ENCODE results near the gene MMP23B.
"Not testable (repeated sequence)": the region's sequence is repeated elsewhere in the genome, so short reads cannot be mapped to it uniquely, and the experiment has no call there.

MMP23B gene

DNA sequence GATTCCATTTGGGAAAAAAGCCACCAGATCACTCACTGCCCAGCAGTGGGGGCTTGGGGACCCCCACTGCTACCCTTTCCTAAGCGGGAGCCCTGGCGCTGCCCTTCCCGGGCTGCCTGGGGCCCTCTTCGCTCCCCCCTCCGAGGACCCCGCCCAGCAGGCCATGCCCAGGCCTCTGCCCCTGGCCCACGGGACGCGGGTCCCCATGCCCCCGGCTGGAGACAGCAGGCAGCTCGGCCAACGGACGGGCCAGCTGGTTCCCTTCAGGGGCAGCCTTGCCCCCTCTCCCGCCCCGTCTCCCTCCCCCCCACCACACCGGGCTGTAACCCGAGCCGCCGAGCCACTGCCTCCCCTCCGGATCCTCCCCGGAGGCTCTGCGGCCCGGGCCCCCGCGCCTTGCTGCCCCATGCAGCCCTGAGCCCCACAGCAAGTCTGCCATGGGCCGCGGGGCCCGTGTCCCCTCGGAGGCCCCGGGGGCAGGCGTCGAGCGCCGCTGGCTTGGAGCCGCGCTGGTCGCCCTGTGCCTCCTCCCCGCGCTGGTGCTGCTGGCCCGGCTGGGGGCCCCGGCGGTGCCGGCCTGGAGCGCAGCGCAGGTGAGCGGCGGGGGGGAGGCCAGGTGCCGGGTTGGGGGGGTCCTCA is at the start of gene MMP23B:
Gene MMP23B, plus strand, starts transcription at position 392 of the 639 bp plus-strand sequence. Its CDS starts 46 bp downstream, at position 438.
- DNase-seq, result no peak

DNA sequence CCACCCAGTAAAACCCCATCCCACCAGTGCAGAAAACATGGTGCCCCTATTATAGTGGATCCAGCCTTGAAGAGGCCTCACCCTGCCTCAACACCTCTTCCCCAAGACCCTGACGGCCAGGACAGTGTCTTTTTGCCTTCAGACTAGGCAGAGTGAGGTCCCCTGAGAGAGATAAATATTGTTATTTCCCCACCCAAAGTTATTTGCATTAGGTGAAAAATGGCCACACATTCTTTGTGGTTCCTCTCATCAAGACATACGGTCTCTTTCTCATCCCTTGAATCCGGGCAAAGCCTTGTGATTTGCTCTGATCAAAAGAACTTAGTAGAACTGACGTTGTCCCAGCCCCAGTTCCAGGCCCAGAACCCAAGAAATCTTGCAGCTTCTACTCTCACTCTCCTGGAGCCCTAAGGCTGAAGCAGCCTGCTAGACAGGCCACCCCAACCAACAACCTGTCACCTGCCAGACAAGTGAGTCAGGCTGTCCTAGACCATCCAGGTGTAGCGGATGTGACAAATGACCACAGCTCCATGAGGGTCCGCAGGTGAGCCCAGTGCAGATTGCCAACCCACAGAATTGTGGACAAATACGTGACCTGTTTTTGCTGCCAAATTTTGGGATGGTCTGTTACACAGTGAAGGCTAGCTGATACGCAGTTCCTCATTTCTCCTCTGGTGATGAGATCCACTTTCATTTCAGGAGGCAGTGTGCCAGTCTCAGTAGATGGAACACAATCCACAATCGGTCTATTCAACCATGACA is 49.2 kb upstream of the MMP23B start:
- no peak for DNase-seq

GRCh38 chr1:1583347-1584010 is 48.5 kb upstream of the MMP23B start:
- no peak for DNase-seq

GRCh38 chr1:1591452-1591851 is 40.5 kb upstream of the MMP23B start:
- no peak for DNase-seq

- no peak for DNase-seq
These were observed 38.0 kb upstream of the MMP23B start for GRCh38 chr1:1593834-1594601.

DNA sequence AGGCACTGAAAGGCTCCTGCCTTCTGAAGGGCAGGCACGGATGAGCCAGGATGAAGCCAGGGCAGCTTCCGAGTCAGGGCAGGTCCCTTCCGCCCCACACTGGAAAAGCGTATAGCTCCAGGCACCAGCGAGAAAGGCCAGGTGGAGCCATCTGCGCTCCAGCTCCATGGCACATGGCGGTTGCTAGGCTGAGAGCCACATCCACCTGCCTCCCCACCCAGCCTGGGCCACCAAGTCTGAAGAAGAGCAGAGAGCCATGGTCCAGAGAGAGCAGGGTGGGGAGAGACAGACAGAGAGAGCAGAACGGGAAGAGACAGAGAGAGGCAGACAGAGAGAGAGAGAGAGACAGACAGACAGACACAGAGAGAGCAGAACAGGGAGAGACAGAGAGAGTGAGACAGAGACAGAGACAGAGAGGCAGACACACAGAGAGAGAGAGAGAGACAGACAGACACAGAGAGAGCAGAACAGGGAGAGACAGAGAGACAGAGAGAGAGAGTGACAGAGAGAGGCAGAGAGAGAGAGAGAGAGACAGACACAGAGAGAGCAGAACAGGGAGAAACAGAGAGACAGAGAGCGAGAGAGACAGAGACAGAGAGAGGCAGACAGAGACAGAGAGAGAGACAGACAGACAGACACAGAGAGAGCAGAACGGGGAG is 37.2 kb upstream of the MMP23B start:
- no peak for DNase-seq

- not testable (repeated sequence) for DNase-seq
These were observed 36.6 kb upstream of the MMP23B start for GRCh38 chr1:1595341-1595740.

- no peak for DNase-seq
These were observed 35.3 kb upstream of the MMP23B start for GRCh38 chr1:1596493-1597274.

DNA sequence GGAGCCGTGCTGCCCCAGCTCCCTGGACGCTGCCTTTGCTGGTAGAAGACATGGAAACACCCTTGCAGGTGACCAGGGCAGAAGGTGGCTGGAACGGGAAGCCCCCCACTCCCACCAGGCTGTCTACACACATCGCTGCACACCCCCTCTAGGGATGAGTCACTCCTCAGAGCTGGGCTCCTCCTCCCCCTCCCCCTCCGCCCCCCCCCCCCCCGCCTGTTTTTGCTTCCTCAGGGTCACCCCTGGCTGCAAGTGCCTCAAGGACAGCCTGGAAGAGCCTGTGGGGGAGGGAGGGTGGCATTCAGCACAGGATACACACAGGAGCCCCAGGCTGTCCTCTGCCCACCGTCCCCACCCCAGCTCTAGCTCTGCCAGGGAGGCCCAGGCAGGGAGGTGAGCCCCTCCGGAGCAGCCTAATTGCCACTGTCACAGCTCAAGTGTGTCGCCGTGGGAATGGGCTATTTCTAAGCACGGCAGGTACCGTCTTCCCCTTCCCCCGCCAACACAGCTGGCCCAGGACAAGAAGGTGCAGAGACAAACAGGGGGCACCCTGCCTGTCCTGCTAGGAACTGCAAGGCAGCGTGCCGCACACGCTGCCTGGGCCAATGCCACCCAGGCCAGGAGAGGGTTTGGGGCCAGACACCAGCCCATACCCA is 34.6 kb upstream of the MMP23B start:
- DNase-seq, result no peak

- no peak for DNase-seq
These were observed 33.8 kb upstream of the MMP23B start for GRCh38 chr1:1598051-1598719.

DNA sequence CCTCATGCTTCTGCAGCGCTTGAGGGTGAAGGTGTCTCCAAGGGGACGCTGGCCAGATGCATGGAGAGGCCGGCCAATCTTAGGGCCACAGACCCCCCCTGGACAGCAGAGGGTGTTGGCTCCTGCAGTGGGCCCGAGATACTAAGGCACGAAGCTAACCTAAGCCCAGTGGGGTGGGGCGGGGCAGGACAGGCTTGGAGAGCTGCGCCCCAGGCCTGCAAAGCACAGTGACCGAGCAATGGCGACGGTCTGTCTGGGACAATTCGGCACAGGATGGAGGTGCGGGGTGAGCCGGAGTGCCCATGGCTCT is 33.3 kb upstream of the MMP23B start:
- DNase-seq, result no peak

- DNase-seq, result no peak
These were observed 32.7 kb upstream of the MMP23B start for GRCh38 chr1:1599030-1599934.

DNA sequence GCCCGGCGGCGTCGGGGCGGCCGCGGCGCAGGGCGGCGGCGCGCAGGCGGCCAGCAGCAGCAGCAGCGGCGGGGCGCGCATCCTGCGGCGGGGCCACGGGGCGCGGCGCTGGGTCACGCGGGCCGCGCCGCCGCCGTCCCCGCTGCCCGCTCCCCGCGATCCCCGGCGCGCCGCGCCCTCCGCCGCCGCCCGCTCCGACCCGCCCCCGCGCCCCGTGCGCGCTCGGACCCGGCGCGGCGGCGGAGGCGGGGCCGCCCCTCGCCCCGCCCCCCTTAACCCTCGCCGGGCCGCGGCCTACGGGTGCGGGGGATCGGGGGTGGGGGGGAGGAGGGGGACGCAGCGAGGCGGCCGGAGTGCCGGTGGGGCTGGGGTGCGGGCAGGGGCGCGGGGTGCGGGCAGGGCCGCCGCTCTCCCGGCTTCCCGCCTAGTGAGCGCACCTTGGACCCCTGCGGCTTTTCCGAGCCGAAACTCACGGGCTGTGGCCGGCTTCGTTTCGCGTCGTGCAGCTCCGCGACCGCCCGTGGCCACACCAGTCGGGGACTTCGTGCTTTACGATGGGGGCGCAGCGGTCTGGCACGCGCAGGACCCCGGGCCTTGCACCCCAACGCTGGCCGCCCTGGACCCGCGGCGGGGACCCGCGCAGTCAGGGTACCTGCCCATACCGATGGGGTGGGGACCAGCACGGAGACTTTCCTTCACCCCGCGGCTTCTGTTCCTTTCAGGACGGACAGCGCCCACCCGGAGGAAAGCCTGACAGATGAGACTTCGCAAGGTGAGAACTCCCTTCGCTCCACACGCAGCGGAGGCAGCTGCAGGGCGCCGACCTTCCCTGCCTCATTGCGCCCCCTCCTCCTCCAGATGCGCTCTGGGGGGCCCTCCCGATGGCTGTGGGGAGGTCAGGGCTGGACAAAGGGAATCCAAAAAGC is 31.8 kb upstream of the MMP23B start, which contains the start of gene FNDC10:
Gene FNDC10, minus strand, starts transcription at position 201 of the 926 bp plus-strand sequence. Its CDS starts 120 bp downstream, at position 81.
- DNase-seq, result no peak

- DNase-seq, result no peak
These were observed 31.0 kb upstream of the MMP23B start for GRCh38 chr1:1600861-1601563.

DNA sequence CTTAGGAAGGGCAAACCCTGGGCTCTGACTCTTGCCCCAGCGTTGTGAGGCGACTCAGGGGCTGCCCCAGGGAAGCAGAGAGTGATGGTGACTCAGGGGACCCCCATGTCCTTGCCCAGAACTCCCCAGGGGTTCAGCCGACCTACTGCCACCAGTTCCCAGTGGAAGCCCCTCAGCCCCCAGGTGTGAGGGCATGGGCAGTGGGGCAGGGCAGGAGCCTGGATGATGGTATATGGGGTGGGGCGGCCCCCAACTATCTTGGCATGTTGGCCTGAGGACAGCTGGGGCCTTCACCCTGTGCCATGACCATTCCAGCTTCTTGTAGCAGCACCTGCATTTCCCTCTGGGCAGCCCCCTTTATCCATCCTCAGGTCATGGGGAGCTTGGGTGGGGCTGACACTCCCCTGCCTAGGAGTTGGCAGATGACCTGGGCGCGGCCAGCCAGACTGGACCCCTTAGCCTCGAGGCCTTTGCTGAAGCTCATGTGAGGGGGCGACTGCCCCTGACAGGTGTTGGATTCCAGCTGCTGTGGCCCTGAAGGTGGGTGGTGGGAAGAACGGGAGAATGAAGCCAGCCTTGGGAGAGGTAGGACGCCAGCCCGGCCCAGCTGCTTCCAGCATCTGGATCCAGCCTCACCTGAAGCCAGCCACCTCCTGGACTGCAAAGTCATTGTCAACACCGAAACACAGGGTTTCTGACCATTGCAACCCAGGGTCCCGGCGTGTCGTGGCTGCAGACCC is 30.2 kb upstream of the MMP23B start:
- no peak for DNase-seq

GRCh38 chr1:1602304-1602967 is 29.5 kb upstream of the MMP23B start:
- no peak for DNase-seq

Measured in amniotic stem cell (primary cell).